ENCODE results near the gene CFAP410.

CFAP410 gene

DNA sequence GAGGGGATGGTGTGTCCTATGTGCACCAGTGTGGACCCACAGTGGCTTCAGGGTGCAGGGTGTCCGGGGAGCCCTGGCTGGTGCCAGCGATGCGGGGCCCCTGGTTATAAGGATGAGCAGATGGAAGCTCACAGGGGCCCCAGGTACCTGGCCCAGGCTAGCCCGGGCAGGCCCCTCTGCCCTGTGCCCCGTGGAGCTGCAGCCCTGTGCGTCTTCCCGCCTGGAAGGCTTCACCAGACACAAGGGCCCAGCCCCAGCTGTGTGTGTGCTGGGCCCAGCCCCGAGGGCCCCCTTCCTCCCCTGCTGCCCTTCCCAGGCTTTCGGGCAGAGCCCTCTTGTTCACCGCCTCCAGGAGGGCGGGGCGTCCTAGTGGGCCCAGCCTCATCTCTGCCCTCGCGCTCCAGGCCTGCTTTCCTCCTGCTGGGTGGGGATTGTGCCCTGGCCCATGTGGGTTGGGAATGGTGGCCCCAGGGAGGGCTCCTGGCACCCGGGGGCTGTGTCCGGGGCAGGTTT lies 23.4 kb downstream of the CFAP410 start:
- no peak for DNase-seq

DNA sequence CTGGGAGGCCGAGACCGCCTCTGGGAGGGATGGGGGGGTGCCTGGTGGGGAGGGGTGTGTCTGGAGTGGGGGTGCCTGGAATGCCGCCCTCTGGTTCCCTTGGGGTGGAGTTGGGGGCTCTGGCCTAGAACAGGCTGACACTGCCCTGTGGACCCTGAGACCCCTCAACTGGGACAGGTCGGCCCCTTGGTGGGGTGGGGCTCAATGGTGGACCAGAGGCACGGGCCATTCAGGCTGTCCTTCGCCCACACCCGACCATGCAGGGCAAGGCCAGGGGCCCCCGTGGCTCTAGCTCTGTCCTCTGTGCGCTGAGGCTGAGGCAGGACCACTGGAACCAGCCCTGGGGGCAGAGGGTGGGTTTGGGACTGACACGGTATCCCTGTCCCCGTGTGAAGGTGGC lies 24.6 kb downstream of the CFAP410 start:
- DNase-seq, result no peak

DNA sequence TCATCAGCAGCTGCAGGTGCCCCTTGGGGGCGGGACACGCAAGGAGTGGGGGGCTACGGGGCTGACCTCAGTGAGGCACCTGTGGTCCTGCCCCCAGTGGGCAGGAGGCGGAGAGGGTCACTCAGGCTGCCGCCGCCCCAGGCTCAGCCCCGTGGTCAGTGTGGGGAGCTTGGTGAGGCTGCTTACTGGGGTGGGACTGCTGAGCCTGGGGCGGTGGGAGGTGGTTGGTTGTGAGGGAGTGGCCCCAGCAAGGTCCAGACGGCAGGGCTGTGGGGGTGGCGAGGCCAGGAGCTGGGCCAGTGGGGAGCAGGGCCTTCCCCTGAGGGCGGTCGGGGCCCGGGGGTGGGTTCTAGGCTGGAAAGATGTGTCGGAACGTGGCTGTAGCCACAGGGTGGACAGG lies 25.1 kb downstream of the CFAP410 start:
- no peak for DNase-seq

DNA sequence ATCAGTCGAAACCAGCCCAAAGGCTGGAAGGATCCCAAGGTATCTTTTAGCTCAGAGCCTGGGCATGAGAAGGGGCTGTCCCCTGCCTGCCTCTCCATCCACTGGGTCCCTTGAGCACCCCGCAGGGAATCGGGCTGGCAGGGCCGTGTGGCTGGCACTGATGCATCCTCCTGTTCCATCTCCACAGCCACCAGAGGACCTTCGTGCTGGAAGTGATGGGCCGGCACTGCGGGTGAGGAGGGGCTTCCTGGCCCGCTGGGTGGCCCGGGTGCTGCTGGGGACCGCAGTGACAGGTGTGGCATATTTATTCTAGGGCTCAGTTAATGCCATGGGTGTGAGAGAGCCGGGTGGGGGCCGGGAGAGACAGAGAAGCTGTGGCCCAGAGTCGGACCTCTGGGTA lies 25.7 kb downstream of the CFAP410 start:
- no peak for DNase-seq

DNA sequence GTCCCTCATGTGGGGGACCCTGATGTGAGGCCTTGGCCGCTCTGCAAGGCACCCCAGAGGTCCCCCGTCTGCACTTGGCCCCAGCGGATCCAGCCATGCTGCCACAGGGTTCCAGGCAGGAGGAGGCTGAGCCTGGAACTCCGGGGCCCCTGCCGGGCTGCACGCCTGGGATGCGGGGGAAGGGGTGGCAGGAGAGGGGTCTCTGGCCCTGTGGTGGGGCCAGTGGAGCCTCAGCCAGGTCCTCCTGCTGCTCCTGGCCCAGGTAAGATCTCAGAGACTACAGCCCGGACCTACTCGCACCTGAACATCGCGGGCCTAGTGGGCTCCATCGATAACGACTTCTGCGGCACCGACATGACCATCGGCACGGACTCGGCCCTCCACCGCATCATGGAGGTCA lies 26.5 kb downstream of the CFAP410 start:
- DNase-seq, result no peak

DNA sequence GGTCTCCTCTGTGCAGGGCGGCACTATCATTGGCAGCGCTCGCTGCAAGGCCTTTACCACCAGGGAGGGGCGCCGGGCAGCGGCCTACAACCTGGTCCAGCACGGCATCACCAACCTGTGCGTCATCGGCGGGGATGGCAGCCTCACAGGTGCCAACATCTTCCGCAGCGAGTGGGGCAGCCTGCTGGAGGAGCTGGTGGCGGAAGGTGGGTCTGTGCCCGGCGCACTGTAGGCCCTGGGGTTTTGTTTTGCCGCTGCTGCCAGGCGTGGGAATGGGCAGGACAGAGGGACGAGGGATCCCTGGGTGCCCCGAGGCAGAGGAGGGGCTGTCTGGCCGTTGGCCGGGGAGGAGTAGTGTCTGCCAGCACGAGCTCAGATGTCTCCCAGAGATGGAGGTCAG lies 27.1 kb downstream of the CFAP410 start:
- DNase-seq, result no peak

DNA sequence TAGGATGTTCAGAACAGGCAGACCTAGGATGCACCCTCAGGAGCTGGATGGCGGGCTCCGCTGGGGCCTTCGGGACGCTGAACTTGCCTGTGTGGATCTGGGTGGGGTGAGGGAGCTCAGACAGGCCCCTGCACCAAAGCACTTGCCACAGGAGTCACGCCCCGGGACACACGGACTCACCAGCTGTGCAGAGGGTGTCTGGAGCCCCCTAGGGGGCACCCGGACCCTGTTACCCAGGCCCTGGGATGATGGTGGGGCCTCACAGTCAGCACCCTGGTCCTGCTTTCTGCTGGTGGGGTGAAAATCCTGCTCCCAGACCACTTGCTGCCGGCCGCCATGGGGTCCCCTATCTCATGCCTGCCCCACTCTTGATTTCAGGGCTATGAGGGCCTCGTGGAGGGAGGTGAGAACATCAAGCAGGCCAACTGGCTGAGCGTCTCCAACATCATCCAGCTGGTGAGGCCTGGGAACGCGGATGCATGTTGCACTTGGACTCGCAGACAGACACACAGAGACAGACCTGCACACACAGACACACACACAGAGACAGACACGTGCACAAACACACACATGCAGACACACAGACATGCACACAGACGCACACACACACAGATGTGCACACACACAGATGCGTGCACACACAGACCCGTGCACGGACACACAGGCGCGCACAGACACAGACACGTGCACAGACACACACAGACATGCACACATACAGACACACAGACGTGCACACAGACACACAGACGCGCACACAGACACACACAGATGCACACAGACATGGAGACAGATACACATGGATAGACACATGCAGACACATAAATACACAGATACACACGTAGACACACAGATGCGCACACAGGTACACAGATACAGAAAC lies 28.3 kb downstream of the CFAP410 start:
- no peak for DNase-seq

DNA sequence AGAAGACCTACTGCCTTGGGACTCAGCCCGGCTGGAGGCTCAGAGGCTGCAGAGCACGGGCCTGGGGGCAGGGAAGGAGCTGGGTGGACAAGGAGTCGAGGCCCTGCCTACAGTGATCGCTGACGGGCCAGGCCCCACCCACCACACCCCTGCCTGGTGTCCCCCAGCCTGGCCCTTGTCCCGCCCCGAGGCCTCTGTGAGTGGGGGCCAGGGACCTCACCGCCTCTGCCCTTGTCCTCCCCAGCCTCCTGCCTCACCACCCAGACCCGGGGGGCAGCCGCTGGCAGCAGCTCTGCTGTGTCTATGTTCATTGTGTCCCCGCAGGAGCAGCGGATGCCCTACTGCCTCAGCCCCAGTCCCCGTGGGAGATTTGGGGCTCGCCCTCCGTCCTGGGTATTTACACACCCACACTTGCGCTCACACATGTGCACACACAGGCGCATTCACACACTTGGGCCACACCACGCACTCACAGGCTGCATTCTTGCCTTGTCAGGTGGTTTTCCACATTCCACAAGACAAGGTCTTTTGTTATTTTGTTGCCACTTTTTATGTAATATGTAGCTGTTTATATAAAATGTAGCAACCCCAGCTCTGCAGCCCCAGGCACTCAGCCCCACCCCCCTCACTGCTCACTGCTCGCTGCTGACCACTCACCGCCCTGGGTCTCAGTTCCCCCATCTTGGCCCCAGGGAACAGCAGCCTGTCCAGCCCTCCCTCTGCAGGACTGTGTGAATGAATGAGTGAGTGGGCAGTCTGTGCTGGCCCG lies 32.1 kb downstream of the CFAP410 start:
- no peak for DNase-seq

DNA sequence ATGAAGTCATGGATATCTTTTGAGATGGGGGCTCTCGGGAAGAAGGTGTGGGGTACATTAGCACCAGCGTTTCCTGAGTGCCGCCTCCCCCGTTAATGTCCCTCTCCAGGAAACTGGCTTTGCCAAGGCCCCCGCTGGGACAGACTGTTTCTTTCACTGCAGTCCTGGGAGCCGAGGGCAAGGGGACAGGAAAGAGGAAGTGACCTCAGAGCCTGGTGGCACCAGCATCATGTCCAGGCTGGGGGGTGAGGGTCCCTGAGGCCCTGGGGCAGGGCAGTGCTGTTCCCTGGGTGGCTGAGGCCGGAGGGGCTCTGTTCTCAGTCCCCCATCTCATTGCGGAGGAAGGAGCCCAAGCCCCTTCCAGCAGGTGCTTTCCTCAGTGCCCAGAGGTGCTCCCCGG lies 33.5 kb downstream of the CFAP410 start:
- DNase-seq, result no peak

DNA sequence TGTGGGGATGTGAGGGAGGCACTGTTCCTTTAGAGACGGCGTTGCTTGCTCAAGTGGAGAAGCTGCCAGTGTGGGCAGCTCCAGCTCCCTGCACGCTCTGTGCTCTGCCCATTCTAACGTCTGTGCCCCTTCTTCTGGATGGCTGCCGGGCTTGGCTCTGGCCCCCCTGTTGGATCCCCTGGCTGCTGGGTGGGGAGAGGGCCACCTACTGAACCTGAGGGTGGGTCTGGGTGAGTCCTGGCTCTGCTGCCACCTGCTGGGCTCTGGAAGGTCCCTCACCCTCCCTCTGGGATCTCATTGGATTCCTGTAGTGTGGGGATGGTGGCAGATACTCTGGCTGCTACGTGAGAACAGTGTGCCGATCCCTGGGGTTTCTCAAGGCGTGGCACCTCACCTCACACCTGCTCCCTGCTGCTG lies 34.3 kb downstream of the CFAP410 start:
- DNase-seq, result peak; percentile 48

DNA sequence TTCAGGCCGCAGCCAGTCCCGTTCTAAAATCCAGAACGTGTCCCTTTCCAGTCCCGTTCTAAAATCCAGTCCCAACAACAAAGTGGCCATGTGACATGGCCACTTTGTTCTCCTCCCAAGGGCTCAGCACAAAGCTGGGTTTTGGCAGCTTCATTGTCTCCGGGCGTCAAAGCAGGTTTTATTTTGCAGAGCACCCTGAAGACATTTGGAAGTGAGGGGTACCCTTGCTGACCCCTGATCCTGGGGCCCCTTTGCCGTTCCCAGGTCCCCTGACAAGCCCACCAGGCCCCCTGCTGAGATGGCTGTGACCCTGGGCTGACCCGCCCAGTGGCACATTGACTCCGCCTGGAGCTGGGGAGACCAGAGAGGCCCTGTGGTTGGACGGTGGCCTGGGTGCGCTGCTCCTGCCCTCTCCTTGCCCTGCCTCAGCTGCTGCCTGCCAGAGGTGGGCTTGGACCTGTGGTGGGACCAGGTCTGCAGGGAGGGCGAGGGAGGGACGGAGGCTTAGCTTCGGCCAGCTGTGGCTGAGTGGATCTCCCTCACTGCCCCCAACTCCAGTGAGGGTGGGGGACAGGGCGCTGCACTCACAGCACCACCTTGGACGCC lies 35.1 kb downstream of the CFAP410 start:
- DNase-seq, result no peak

DNA sequence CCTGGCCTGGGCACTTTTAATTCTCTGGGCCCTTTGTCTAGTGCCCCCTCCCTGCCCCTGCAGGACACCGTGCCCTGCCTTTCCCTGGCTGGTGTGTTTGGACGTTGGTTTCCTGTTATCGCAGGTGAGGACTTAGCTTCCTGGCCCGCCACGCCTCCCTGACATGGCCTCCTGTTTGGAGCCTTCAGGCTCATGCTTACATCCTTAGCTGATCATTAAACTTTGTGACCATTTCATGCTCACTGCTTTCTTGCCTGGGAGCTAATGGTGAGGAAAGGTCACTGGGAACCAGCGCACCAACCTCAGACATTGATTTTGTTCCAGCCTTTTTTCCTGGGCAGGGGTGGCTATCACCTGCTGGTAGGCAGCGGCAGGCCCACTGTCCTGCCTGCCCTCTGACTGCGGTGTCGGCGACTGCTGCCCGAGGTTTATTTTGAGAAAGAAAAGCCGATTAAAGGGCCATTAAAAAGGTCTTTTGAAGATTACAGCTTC lies 35.7 kb downstream of the CFAP410 start:
- no peak for DNase-seq

DNA sequence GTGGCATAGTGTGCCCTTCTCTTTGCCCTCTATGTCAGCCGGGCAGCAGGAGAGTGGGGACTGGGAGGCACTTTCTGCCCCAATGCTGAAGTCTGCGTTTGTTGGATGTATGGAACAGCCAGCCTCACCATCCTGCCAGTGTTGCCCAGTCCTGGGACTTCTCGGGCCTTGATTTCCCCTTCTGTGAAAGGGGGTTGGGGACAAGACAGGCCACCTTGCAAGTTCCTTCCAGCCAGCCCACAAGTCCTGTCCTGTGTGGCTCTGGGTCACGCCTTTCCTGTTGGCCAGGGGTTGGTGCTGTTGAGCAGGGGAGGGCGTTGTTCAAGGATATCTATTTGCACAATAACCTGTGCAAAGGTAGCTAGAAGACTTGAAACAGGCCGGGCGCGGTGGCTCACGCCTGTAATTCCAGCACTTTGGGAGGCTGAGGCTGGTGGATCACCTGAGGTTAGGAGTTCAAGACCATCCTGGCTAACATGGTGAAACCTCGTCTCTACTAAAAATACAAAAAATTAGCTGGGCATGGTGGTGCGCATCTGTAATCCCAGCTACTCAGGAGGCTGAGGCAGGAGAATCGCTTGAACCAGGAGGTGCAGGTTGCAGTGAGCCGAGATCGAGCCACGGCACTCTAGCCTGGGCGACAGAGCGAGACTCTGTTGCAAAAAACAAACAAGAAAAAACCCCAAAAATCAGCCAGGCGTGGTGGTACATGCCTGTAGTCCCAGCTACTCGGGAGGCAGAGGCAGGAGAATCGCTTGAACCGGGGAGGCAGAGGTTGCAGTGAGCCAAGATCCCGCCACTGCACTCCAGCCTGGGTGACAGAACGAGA lies 36.4 kb downstream of the CFAP410 start:
- DNase-seq, result peak; percentile 60

DNA sequence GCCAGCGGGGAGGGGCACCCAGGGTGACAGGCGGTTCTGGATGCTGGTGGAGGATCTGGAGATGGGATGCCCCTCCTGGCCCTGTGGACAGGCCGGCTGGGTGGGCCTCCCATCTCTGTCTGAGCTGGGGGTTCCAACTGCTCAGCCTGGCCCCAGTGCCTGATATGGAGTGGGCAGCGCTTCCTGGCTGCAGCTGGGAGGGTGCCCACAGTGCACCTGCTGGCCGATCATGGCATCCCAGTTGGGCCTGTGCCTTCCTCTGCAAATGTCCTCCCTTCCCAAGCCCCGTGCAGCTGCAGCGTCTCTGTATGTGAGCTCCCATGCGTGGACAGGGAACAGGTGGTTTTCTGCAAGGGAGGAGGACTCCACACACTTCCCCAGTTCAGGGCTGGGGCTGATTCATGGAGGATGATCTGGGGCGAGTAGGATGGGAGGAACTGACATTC lies 37.2 kb downstream of the CFAP410 start:
- DNase-seq, result no peak

DNA sequence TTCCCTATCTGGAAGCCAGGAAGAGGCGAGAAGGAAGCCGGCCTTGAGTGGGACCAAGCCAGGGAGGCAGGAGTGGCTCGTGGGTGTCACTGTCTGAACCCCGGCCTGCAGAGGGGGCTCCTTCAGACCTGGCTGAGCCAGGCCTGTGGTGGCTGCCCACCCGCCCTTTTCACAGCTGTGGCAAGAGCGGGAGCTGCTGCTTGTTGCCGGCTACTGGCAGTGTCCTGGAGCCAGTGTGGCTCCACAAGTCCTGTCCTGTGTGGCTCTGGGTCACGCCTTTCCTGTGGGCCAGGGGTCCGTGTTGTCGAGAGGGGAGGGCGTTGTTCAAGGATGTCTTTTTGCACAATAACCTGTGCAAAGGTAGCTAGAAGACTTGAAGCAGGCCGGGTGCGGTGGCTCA lies 38.0 kb downstream of the CFAP410 start:
- DNase-seq, result no peak

DNA sequence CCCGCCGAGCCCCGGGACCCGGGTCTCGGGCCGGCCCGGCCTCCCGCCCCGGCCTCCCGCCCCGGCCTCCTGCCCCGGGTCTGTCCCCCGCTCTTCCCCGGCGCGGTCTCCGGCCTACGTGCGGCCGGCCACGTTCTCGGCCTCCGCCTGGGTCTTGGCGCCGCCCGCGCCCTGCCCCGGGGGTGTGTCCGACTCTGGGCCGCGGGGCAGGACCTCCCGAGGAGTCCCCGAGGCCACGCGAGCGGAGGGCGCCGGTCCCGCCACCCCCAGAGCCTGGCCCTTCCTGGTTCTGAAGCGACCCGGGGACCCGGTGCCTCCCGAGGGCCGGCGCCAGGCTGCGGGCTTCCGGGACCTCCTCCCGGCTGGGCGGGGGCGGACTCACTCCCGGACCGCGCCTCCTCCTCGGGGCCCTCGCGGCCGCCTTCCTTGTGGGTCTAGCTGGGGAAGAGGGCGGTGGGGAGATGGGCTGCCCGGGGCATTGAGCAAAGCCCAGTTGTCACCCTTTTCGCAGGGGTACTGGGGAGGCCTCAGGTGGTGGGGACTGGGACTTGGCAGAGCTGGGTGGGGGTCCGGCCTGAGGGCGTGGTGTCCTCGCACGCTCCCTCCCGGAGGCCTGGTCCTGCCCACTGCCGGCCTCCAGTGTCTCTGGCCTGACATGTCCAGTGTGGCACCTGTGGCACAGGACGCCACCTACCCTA lies 38.8 kb downstream of the CFAP410 start:
- DNase-seq, result peak; percentile 72

DNA sequence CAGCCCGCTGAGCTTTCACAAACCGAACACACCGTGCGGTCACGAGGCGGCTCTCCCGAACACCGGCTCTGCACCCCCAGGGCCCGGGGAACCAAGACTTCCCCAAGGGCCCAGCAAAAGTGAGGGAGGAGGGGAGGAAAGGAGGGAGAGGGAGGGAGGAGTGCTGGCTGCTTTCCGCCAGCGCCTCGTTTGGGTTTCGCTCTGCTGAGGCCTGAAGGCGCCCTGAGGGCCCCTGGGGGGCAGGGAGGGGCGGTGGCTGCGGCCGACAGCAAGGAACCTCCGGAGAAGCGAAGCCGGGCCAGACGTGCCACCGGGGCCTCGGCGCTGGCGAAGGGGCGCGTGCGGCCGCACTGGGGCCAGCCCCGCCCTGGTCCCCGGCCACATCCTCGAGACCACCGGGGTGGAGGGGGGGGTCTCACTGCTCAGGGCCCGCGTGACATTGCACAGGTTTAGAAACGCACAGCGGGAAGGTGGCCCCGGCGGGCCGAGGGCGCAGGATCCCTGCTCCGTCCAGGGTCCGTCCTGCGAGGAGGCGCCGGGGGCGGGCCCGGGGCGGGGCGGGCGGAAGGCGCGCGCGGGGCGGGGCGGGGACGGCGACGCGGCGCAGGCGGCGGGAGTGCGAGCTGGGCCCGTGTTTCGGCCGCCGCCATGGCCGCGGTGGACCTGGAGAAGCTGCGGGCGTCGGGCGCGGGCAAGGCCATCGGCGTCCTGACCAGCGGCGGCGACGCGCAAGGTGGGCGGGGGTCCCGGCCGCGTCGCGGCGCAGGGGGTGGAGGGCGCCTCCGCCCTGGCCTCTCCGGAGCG lies 39.5 kb downstream of the CFAP410 start, which contains the start of gene PFKL:
TSS of gene PFKL (plus strand) at position 596 of the 804 bp plus-strand sequence. CDS start at position 649, 53 bp downstream.
- DNase-seq, result peak; percentile 82

DNA sequence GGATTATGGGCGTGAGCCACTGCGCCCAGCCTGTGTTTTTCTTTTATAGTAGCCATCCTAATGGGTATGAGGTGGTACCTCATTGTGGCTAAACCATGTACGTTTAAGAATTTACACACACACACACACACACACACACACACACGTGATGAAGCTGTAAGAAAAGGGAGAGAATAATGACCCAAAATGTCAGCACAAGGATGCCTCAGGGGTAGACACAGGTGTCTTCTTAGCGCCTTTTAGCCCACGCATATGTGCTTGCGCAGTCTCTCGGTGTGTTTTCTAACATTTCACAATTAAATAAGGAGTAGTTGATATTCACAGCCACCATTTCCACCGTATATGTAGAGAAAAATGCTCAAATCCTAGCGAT lies 40.1 kb downstream of the CFAP410 start:
- peak; percentile 66 for DNase-seq

DNA sequence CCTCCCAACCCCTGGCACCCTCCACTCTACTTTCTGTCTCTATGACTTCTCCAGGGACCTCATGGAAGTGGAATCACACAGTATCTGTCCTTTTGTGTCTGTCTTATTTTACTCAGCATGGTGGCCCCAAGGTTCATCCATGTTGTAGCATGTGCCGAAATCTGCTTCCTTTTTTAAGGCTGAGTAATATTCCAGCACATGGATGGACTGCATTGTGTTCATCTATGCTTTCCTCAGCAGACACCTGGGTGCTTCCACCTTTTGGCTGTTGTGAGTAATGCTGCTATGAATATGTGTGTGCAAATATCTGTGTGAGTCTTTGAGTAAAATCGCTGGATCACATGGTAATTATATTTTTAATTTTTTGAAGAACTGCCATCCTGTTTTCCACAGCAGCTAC lies 40.9 kb downstream of the CFAP410 start:
- DNase-seq, result peak; percentile 21

DNA sequence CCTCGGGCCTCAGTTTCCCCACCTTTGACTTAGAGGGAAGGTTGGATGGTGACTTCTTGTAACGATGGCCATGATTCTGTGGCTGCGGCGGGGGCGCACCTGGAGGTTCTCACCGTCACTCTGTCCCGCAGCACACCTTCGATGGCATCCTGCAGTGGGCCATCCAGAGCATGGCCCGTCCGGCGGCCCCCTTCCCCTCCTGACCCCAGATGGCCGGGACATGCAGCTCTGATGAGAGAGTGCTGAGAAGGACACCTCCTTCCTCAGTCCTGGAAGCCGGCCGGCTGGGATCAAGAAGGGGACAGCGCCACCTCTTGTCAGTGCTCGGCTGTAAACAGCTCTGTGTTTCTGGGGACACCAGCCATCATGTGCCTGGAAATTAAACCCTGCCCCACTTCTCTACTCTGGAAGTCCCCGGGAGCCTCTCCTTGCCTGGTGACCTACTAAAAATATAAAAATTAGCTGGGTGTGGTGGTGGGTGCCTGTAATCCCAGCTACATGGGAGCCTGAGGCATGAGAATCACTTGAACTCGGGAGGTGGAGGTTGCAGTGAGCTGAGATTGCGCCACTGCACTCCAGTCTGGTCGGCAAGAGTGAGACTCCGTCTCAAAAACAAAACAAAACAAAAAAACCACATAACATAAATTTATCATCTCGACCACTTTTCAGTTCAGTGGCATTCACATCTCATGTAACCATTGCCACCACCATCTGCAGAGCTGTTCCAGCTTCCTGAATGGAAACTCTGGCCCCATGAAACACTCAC lies 41.5 kb downstream of the CFAP410 start:
- DNase-seq, result peak; percentile 90

All from NCI-H69 (cell line).